NB4 (cell line): ENCODE measurements around the gene GABBR2.

Experiments used
- POLR2A ChIP-seq: IDR thresholded peaks from 2 replicates; pipeline ENCODE4 v1.6.1; 2011; ENCODE audit warnings: mild to moderate bottlenecking; ENCODE audit not compliant: insufficient read length; ENCODE audit errors: extremely low read depth
- TF ChIP-seq, protein P1 (sequence below): IDR thresholded peaks from one replicate; pipeline ENCODE4 v1.5.1; 2012; ENCODE audit warnings: low read depth, low read length
- TF ChIP-seq, protein P2 (sequence below): IDR thresholded peaks from 2 replicates; pipeline ENCODE4 v1.6.1; 2011; ENCODE audit warnings: low read depth, low read length

DNA sequence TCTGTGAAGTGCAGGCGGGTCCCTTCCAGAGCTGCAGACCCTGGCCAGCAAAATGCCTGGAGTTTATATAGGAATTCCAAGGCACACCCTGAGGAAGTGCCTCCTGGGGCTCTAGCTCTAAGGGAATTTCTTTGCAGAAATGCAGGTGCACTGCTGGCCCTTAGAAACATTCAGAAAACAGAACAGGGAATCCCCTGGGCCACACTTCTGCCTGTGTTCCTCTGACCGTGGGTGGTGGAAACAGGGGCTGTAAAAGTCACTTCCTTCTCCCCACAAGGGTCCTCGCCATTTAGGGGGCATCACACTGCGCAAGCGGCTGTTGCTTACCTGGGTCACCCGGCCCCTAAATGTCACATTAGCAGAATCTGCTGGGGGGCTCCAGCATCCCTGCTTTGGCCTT is 312.5 kb downstream of the GABBR2 start:
- TF ChIP-seq, protein P1, sequence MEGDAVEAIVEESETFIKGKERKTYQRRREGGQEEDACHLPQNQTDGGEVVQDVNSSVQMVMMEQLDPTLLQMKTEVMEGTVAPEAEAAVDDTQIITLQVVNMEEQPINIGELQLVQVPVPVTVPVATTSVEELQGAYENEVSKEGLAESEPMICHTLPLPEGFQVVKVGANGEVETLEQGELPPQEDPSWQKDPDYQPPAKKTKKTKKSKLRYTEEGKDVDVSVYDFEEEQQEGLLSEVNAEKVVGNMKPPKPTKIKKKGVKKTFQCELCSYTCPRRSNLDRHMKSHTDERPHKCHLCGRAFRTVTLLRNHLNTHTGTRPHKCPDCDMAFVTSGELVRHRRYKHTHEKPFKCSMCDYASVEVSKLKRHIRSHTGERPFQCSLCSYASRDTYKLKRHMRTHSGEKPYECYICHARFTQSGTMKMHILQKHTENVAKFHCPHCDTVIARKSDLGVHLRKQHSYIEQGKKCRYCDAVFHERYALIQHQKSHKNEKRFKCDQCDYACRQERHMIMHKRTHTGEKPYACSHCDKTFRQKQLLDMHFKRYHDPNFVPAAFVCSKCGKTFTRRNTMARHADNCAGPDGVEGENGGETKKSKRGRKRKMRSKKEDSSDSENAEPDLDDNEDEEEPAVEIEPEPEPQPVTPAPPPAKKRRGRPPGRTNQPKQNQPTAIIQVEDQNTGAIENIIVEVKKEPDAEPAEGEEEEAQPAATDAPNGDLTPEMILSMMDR: no peak
- TF ChIP-seq POLR2A: no peak
- TF ChIP-seq, protein P2, sequence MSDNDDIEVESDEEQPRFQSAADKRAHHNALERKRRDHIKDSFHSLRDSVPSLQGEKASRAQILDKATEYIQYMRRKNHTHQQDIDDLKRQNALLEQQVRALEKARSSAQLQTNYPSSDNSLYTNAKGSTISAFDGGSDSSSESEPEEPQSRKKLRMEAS: no peak
